UCSD-AML1 (cell line): Measurements from ENCODE around the gene ADD3.

Experiments used
- DNase-seq: peaks from one replicate; lab custom pipeline; 2025; ENCODE audit not compliant: unreplicated experiment; lab: John Stamatoyannopoulos, UW

ADD3 gene

DNA sequence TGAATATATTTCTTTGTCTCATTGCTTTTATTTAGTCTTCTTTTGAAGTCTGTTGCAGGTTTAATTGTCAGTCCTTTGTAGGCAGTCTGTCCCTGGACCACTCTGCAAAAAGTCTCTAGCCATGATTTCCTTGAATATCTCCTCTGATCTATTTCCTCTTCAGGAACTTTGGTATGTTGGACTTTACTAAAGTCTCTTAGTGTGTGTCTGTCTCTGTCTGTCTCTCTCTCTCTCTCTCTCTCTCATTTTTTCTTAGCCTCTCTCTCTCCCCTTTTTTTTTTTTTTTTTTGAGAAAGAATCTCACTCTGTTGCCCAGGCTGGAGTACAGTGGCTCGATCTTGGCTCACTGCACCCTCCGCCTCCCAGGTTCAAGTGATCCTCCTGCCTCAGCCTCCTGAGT lies 57.5 kb downstream of the ADD3 start:
- DNase-seq, result no peak

DNA sequence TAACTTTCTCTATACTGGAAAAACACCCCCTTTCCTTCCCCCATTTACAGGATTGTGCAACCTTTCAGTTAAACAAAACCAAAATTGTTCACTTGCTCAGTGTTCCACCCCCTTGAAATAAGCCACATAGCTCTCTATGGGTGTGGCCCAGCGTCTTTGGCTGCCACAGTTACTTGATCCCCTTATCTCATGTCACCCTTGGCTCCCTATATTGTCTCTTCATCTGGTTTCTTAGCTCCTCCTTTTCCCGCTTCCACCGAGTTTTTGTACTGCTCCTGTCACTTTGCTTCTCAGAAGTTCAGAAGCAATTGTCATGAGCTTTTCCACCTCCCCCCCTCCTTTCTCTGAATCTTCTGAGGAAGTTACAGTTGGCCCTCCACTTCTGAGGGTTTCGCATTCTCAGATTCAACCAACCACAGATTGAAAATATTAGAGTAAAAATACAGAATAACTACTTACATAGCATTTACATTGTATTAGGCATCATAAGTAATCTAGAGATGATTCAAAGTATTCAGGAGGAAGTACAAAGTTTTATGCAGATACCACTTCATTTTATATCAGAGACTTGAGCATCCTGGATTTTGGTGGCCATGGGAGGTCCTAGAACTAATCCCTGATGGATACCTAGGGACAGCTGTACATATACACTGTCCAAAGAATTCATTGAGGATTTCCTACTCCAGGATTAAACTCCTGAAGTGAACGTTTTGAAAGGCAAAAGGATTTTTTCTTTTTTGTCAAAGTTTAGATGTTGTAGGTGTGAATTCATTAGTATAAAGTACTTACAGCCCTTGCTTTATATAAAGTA lies 60.4 kb downstream of the ADD3 start:
- DNase-seq, result peak; percentile 17

DNA sequence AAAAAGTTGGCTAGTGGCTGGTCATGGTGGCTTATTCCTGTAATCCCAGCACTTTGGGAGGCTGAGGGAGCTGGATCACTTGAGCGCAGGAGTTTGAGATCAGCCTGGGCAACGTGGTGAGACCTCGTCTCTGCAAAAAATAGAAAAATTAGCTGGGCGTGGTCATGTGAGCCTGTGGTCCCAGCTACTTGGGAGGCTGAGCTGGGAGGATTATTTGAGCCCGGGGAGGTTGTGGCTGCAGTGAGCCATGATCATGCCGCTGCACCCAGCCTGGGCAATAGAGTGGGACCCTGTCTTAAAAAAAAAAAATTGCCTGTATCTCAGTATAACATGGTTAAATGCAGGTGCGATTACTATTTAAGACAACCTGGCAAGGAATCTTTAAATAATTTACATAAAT lies 61.0 kb downstream of the ADD3 start:
- no peak for DNase-seq

DNA sequence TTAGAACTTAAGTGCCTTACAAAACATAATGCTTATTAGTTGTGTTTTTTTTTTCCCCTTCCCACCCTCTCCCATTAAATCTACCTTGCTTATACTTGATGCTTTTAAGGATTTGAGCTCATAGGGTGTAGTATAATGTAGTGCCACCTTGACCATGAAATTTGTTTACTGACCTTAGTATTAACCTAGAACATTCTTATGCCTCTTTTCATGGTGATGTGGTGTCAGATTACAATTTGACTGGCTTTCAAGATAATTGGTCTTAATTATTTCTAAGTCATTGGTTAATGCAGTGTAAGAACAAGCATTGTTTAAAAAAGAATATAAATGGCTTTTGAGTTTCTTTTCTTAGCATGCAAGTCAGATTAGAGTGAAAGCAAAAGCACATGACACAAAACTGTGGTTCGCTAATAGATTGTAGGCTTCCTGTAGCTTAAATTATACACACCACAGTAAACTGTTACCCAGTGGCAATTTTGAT lies 61.8 kb downstream of the ADD3 start:
- no peak for DNase-seq

DNA sequence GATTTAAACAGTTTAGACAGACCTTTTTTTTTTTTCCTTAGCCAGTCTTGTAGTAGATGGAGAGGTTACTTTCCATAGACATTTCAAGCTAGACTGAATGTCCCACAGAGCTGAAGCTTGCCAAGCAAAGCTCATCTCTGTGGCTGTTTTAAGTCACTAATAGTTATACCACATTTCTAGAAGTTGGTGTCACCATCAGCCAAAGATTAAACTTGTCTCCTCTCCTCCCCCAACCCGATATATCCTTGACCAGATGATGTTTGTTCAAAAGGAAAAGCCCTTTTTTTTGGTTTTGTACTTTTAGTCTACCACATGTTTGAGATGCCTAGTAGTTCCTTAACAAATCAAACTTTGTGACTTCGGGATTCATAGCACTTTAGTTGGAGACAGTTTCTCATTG lies 66.1 kb downstream of the ADD3 start:
- DNase-seq, result no peak

DNA sequence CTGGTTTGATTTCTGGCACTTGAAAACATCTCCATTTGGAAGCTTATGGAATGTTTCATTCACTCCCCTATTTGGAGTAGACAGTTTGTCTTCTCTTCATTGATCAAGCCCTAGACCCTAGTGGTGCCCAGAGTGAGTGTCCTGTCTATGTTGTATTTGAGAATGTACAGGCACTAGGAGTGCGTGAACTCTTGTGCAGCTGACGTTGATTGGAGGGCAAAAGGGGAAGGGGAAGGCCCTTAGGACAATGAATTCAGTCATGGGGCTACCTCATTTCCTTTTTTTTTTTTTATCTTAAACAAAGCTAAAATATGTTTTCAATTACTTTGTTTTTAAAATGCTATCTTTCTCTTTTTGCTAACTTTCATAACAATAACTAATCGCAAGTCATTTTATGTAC lies 66.5 kb downstream of the ADD3 start:
- no peak for DNase-seq

DNA sequence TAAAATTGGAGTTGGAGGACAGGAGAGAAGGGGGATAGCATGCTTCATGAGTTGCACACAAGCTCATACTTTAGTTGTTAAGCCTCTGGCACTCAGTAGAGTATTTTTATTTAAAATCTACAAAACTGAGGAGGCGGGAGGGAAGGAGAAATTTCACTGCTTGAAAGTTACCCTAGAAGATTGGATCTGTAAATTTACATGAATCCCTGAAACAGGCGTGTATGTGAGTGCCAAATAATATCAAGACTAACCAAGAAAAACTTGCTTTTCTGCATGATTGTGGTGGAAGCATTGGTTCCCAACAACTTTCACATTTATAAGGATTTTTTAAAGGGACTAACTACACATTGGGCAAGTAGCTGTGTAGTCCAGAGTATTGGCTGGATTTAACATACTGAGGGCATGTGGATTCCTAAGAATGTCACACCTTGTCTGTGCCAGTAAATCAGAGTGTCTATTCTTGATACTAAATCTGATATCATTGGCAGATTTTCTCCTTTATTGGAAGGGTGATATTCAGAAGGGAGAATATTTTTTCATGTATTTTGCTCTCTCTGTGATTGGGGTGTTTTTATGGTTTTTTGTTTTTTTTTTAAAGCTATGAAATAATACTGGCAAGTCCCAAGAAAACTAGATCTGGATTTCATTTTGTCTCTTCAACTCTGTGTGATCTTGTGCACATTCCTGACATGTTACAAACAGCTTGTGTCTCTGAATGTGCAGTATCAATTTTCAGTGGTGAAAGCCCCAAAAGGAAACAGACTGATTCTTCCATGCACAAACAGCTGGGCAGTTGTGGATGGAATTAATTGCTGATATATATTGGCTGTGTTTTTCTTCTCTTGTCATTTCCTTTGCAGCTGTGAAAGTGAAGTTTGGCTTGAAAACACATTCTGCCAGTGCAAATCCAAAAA lies 67.2 kb downstream of the ADD3 start:
- DNase-seq, result no peak

DNA sequence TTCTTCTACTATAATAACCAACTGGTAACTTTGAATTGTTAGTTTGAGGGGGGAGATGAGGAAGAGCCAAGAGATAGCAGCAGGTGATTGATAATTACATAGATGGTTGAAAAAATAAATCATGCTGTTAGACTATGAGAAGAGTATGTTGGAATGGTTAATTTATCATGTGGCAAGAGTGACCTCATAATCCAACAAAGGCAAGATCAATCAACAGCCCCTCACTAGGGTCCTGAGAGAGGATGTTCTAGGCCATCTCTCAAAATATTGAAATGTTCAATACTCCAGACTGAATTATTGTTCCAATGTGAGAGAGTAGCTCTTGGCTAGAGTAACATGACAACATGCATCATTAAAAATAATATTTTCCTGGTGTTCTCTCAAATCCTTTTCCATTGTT lies 67.9 kb downstream of the ADD3 start:
- DNase-seq, result no peak

DNA sequence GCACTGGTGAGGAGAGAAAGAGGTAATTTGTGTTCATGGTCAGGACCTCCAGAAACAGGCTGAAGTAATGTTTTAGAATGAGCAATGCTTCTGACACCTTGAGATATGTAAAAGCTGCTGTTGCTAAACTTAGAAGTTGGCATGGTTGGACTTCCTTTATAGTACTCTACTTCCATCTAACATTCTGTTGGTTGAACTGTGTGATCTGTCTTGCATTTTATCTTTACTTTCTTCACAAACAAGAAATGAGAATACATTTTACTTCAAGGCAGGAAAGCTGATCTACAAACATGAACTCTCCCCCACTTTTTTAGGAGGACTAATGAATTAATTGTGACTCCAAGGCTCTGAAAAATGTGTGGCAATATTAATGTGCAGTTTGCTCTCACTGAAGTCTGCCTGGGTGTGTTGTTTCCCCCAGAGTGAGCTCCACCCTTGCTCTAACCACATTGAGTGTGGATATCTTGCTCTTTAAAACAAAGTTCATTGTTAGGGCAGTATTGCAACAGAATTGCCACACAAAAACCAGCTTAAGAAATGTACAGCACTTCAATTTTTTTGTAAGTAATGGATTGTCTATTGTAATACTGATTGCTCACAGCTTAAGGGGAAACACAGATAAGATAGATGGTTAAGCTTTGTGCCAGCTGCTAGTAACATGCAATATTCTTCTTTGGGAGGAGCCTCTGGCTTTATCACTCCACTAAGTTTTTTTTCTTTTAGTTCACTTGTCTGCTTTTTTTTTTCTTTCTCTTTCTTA lies 69.0 kb downstream of the ADD3 start:
- DNase-seq, result peak; percentile 18

DNA sequence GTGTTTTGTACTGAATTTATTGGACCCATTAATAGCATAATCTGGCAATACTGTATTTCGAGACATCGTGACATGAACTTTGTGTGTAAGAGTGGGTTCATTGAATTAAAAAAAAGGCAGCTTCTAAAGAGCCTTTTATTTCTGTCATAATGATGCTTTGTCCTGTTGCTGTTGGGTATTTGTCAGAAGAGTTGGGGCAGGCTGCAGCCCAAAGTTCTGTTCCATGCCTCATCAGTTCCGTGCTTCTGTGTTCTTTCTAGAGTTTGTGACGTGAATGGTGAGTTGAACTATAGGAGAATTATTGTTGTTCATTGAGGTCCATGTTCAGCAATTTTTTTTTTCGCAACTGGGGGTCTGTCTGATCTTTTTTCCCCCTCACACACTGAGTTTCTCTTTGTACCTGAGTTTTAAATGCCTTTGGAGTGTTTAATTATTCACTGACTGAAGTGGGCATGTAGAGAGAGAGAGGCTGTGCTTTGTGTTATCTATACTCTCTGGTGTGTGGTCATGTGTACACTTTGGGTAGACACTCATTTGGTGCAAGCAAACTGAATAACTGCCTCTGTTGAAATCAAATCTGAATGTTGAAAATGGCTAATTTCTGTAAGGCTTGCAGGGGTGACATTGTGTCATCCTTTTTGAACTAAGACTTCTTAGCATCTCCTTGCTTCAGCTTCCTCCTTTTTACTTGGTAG lies 69.8 kb downstream of the ADD3 start:
- DNase-seq, result no peak

DNA sequence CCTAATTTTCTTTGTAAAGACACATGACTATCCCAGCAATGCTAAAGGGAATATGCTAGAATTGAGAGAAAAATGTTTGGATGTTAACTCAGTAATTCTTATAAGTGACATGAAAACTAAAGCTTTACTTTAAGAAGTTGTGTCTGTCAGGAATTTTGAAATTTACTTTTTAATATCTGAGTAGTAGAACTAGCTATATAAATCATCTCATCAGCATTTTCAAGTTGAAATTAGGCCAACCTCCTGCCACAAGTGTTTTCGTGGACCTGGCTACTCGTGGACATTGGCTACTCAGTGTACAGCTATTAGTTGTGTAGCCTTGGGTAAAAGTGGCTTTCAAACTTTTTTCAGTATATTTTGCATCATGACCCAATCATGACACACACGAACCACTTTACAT lies 70.5 kb downstream of the ADD3 start:
- no peak for DNase-seq

DNA sequence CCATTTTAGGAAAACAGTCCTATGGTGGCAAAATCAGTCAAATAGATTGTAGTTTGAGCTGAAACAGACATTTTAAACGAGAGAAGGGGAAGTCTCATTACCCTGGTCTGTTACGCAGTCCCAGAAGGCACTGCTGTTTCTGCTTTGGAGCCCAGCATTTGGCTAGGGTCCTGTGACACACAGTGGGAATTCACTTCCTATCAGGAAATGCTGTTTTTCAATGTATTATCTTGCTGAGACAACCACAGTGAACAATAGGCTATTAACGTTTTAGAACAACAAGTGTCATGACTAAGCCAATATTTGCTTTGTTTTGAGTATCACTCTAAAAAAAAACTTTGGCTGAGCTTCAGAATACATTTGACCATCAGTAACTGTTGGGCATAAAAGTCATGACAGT lies 74.1 kb downstream of the ADD3 start:
- peak; percentile 51 for DNase-seq

DNA sequence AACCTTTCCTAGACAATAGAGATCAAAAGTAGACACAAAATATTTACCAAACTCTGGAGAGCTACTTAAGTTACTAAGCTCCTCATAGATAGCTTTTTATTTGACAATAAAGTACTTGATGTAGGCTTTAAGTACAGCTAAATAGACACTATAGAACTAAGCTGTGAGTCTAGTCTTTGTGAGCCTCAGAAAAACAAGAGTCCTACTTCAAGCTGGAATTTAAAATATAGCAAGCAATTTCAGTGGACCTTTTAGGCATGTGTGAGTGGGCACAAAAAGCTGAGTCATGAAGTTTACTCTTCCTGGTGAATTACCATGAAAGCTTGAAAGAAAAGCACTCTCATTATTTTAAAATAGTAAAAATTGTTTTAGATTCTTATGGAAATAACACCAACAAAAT lies 76.1 kb downstream of the ADD3 start:
- no peak for DNase-seq

DNA sequence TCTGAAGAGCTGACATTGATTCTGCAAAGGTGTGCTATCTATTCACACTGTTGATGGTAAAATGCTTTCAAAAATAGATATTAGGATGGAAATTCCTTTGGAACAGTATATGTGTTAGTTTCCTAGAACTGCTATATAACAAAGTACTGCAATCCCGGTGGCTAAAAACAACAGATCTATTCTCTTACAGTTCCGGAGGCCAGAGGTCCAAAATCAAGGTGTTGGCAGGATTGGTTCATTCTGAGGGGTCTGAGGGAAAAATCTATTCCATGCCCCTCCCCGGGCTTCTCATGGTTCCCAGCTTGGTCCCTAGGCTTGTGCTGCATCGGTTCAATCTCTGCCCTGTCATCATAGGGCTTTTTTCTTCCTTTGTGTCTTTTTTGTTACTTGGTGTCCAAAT lies 79.9 kb downstream of the ADD3 start:
- DNase-seq, result no peak

DNA sequence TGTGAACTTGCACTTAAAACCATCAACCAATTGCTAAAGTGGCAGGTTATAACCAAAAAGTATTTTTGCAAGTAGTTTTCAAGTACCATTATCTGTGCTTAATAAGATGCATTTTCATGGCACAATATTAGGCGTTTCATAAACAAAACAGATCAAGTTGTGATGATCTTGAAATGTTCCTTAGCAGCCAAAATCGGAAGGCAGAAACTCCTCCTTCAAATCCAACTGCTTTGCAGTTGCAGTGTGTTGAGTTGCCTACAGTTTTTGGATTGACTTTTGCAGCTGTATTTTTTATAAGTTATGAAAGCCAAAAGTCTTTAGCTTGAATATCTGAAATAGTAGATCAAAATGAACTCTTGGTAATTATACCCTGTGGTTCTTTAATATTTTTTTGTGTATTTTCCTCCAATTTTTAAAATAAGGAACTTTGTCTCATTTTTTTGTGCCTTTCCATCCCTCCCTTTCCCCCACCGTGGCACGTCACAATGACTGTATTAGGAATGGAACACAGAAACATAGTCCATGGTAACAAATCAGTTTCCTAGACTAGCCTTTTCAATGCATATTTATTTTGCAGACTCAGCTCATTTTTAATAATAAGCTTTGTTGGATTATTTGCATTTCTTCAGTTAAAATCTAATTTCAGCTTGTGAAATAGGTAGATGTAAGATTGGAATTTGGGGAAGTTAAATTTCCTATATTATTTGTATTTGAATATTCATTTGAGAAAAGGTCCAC lies 80.8 kb downstream of the ADD3 start:
- no peak for DNase-seq

DNA sequence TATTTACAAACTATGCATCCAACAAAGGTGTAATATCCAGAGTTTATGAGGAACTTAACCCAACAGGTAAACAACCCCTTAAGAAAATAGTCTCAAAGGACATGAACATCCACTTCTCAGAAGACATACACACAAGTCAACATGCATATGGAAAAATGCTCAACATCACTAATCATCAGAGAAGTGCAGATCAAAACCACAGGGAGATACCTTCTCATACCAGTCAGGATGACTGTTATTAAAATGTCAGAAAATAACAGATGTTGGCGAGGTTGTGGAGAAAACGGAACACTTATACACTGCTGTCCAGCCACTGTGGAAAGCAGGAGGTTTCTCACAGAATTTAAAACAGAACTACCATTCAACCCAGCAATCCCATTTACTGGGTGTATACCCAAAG lies 84.0 kb downstream of the ADD3 start:
- DNase-seq, result no peak

DNA sequence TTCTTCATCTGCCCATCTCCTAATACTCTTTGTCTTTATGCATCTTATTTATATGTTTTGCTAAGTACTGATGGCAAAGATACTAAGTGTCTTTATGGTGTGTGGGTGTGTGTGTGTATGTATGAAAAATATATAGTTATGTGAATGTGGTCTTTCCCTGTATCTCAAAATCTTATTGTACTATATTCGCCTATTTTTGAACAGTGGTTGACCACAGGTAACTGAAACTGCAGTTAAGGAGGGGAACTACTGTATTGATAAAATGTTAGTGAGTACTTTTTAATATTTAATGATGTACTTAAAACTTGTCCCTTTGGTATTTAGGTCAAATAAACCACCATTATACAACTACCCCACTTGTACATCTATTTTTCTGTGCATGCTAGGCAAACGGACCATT lies 85.9 kb downstream of the ADD3 start:
- DNase-seq, result no peak

DNA sequence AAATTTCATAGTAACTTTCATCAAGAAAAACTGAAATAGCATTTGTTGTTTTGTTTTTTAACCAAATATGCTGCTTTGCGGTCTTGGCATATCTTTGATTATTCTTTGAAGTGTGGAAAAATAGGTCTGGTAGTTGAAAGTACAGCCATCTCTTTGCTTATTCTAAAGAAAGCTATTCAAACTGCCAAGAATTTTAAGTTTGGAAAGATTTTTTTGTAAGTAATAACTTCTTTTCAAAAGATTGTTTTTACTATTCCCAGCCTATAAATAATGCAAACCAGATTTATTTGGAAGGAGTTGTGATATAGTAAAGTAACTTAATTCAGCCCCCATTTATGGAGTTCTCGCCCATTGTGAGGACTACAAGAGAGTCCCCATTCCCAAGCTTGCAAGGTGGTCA lies 87.0 kb downstream of the ADD3 start:
- DNase-seq, result no peak

DNA sequence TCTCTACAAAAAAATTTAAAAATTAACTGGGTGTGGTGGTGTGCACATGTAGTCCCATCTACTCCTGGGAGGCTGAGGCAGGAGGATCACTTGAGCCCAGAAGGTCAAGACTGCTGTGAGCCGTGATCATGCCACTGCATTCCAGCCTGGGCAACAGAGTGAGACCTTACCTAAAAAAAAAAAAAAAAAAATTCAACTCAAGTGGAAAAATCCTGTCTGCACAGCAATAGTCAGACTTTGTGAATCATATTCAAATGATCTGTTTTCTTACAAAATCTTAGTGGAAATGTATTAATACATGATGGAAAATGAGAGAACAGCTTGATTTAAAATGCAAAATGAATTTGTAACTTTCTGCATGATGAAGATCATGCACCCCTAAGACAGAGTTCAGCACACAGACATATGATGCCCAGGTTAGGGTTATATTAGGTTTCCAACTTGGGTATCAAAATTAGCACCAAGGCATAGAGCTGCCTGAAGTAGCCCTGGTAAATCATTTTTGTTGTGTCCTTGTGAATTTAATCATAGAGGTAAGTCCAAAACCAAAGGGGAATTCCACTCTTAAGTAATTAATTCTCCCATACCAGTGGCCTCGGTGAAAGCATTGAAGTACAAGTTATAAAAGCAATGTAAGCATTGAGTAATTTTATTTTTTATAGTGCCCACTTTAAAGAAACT lies 93.8 kb downstream of the ADD3 start:
- no peak for DNase-seq
